Endothelial cell of umbilical vein (primary cell): ENCODE results near the gene MYO18A.

ENCODE experiments used
- CTCF ChIP-seq, 2 donors: IDR thresholded peaks; 1 replicate in 1 of 2; 2 replicates in 1 of 2; pipeline ENCODE4 v1.5.1; 2011; ENCODE audit warnings: low read length in 2 of 2, mild to moderate bottlenecking in 2 of 2, moderate library complexity in 2 of 2, control low read depth in 1 of 2, inconsistent platforms in 1 of 2, low read depth in 1 of 2; ENCODE audit not compliant: insufficient read depth in 1 of 2; ENCODE audit errors: extremely low read depth in 1 of 2
- EZH2 ChIP-seq: IDR thresholded peaks from 2 replicates; pipeline ENCODE4 v1.6.1; 2012; ENCODE audit warnings: borderline replicate concordance, low read depth, mild to moderate bottlenecking, moderate library complexity, low read length, inconsistent platforms; ENCODE audit not compliant: severe bottlenecking
- FOS ChIP-seq: IDR thresholded peaks from 2 replicates; pipeline ENCODE4 v1.6.1; 2011; ENCODE audit warnings: mild to moderate bottlenecking, low read length, moderate library complexity, borderline replicate concordance; ENCODE audit not compliant: insufficient read depth
- GATA2 ChIP-seq: IDR thresholded peaks from 2 replicates; pipeline ENCODE4 v1.7.0; 2011; ENCODE audit warnings: low read depth, mild to moderate bottlenecking, moderate library complexity, mixed read lengths, low read length; ENCODE audit not compliant: insufficient read length, insufficient read depth
- JUN ChIP-seq: IDR thresholded peaks from 2 replicates; pipeline ENCODE4 v1.6.1; 2011; ENCODE audit warnings: borderline replicate concordance, low read depth; ENCODE audit not compliant: insufficient read length, insufficient read depth
- MAX ChIP-seq: IDR thresholded peaks from 2 replicates; pipeline ENCODE4 v1.6.1; 2011; ENCODE audit not compliant: insufficient read depth, insufficient read length
- MYC ChIP-seq: IDR thresholded peaks from one replicate; pipeline ENCODE4 v1.6.1; 2011; ENCODE audit warnings: mild to moderate bottlenecking, low read depth, low read length
- POLR2A ChIP-seq: IDR thresholded peaks from 2 replicates; pipeline ENCODE4 v1.6.1; 2012; ENCODE audit warnings: low read depth, mild to moderate bottlenecking, control low read depth, low read length
- POLR2AphosphoS5 ChIP-seq: IDR thresholded peaks from 2 replicates; pipeline ENCODE4 v1.6.1; 2012; ENCODE audit warnings: low read depth, mild to moderate bottlenecking, control low read depth, low read length, moderate library complexity; ENCODE audit not compliant: insufficient read depth

DNA sequence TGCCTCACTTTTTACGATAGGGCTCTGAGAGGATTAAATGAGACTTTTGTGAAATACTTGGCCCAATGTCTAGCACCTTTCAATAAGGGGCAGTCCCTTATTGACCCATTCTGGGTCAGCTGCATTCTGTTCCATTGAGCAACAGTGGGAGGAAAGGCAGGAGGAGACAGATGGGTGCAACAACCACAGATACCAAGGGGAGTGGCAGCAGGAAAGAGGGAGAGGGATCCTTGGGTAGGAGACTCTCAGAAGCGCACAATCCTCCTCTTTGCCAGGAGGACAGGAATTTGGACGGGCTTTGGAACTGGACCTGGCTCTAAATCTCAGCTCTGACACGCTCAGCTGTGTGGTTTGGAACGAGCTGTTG is 133.7 kb downstream of the MYO18A start:
- TF ChIP-seq CTCF (IDR thresholded peaks at IDR 0.05; ENCODE audit: extremely low read depth in 1 of 2, insufficient read depth in 1 of 2, low read depth in 1 of 2, low read length in 2 of 2) (no peak), POLR2A (no peak), FOS (no peak), POLR2AphosphoS5 (no peak), EZH2 (no peak), MAX (no peak), MYC (no peak), JUN (no peak), GATA2 (no peak)
